EL (cell line): ENCODE data around the gene SPDYE11.
"Not testable (repeated sequence)": the region's sequence is repeated elsewhere in the genome, so short reads cannot be mapped to it uniquely, and the experiment has no call there.

Source experiments
- DNase-seq: peaks from one replicate; pipeline ENCODE4 v3.0.0-alpha.2; 2016

SPDYE11 gene, protein sequence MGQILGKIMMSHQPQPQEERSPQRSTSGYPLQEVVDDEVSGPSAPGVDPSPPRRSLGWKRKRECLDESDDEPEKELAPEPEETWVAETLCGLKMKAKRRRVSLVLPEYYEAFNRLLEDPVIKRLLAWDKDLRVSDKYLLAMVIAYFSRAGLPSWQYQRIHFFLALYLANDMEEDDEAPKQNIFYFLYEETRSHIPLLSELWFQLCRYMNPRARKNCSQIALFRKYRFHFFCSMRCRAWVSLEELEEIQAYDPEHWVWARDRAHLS

GRCh38 chr7:73057811-73058210, at the start of gene SPDYE11:
TSS of gene SPDYE11 (minus strand) at chr7:73057911. CDS start at chr7:73056111, 1,800 bp downstream.
- DNase-seq = not testable (repeated sequence)

DNA sequence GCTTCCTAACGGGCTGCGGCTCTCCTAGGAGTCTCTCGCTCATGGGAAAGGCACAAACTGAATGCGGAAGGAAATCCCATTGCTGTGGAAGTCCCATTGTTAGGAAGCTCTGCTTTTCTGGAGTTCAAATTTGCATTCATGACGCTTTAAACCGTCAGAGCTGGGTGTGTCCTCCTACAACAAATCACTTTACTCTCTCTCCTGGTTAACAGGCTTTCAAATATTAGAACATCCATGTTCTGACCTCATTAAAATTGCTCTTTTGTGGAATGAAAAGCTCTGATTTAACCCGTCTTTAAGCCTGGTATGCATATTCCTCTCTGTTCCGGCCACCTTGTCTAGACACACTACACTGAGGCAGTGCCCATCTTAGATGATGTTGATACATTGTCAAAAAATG, 28.2 kb upstream of the SPDYE11 start, which contains the start of gene SPDYE9:
SPDYE9 (minus strand) TSS at position 101 of the 400 bp plus-strand sequence. CDS start 1,800 bp downstream, outside the sequence.
- DNase-seq = not testable (repeated sequence)

- DNase-seq = not testable (repeated sequence)
These were observed 28.0 kb downstream of the SPDYE11 start, which contains the start of gene SPDYE8 for GRCh38 chr7:73029666-73030065. TSS of gene SPDYE8 (minus strand) at chr7:73029766. CDS start at chr7:73027966, 1,800 bp downstream.

GRCh38 chr7:73006491-73006890, 51.2 kb downstream of the SPDYE11 start:
- DNase-seq = not testable (repeated sequence)

DNA sequence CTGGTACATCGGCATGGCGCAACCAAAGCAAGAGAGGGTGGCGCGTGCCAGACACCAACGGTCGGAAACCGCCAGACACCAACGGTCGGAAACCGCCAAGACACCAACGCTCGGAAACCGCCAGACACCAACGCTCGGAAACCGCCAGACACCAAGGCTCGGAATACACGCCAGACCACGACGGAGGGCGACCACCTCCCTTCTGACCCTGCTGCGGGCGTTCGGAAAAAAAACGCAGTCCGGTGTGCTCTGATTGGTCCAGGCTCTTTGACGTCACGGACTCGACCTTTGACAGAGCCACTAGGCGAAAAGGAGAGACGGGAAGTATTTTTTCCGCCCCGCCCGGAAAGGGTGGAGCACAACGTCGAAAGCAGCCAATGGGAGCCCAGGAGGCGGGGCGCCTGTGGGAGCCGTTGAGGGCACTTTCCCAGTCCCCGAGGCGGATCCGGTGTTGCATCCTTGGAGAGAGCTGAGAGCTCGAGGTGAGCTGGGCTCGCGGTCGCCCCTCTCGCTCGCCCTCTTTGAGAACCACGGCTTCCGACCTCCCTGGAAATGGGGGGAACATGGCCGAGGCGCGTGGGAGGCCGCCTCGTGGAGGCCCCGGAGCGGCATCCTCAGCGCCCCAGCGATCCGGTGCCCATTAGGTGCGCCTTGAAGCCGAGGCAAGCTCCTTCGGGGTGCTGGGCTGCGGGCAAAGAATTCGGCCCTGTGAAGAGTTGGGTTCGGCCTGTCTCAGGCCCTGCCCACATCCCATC, 51.8 kb downstream of the SPDYE11 start:
- peak; percentile 82 for DNase-seq

GRCh38 chr7:73005356-73005692, 52.4 kb downstream of the SPDYE11 start:
- not testable (repeated sequence) for DNase-seq

- DNase-seq = not testable (repeated sequence)
These were observed 59.7 kb downstream of the SPDYE11 start for GRCh38 chr7:72997887-72998468.
